Measurements from ENCODE around the gene FAM117B.

FAM117B gene

DNA sequence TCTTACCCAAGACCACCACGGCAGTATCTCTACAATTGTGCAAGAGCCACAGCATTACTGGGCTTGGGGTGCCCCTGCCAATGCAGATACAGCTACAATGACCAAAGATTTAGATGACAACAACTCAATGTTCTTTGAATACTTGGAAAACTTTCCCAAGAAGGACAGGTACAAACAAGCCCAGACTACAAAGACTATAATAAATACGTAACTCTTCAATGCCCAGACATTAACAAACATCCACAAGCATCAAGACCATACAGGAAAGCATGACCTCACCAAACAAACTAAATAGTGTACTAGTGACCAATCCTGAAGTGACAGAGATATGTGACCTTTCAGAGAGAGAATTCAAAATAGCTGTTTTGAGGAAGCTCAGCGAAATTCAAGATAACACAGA, 174.0 kb downstream of the FAM117B start:
- TF ChIP-seq, protein P1, sequence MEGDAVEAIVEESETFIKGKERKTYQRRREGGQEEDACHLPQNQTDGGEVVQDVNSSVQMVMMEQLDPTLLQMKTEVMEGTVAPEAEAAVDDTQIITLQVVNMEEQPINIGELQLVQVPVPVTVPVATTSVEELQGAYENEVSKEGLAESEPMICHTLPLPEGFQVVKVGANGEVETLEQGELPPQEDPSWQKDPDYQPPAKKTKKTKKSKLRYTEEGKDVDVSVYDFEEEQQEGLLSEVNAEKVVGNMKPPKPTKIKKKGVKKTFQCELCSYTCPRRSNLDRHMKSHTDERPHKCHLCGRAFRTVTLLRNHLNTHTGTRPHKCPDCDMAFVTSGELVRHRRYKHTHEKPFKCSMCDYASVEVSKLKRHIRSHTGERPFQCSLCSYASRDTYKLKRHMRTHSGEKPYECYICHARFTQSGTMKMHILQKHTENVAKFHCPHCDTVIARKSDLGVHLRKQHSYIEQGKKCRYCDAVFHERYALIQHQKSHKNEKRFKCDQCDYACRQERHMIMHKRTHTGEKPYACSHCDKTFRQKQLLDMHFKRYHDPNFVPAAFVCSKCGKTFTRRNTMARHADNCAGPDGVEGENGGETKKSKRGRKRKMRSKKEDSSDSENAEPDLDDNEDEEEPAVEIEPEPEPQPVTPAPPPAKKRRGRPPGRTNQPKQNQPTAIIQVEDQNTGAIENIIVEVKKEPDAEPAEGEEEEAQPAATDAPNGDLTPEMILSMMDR (IDR thresholded peaks at IDR 0.05; ENCODE audit: low read depth, low read length, missing control alignments): no peak
- no peak for DNase-seq (ENCODE audit: low read depth)
- in situ Hi-C loops (cut with HindIII; ENCODE audit: low sequenced_read_pairs): no loop called here
- no peak overlapping the region for H3K4me3 ChIP-seq (ENCODE audit: low read depth, low read length)

- in situ Hi-C loops (cut with HindIII; ENCODE audit: low sequenced_read_pairs): no loop called here
- H3K4me3 ChIP-seq (ENCODE audit: low read depth, low read length): no peak overlapping the region
- TF ChIP-seq, protein P1 (IDR thresholded peaks at IDR 0.05; ENCODE audit: low read depth, low read length, missing control alignments): no peak
- DNase-seq (ENCODE audit: low read depth): no peak
Measured at GRCh38 chr2:202813387-202813786, 178.6 kb downstream of the FAM117B start.

DNA sequence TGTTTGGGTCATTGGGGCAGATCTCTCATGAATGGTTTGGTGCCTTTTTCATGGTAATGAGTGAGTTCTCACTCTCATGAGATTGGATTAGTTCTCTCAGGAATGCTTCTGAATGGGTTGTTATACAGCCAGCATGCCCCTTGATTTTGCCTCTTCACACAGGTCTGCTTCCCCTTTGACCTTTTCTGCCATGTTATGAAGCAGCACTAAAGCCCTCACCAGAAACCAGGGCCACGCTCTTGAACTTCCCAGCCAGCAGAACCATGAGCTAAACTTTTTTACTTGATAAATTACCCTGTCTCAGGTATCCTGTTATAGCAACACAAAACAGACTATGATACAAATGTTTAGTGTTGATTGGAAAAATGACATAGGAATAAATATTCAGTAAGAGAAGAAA, 179.5 kb downstream of the FAM117B start:
- TF ChIP-seq, protein P1 (IDR thresholded peaks at IDR 0.05; ENCODE audit: low read depth, low read length, missing control alignments): no peak

DNA sequence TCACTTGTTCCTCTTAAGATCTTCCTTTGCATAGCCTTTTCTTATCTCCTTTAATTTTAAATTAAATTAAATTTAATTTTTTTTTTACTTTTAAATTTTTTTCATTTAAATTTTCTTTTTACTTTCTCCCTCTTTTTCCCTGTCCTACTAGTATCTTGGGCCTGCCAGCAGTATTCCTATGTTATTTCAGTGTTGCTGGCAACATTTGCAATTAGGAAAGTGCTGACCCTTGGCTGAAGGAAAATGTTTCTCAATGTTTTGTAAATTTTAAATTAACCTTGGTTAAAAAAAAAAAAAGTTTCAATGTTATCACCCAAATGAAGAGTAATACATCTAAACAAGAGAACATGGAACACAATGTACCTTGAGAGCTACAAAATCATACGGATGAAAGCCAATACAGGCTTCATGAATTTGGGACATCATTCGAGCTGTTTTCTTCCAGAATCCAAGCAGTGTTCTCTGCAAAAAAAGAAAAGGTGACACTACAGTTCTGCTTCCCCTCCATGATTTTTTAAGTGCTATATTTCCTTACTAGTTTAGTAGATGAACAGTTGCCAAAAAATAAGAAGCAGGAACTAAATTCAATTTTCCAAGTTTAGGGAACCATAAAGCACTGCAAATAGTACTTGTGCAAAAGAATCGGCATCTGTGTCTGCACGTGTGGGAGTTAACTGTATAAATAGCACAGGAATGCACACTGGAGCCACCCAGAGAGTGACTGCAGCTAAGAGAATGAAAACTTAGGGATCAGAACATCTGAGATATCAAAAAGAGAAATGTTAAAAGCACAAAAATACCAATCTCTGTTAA, 181.0 kb downstream of the FAM117B start:
- no peak overlapping the region for H3K4me3 ChIP-seq (ENCODE audit: low read depth, low read length)
- TF ChIP-seq, protein P1 (IDR thresholded peaks at IDR 0.05; ENCODE audit: low read depth, low read length, missing control alignments): no peak
- in situ Hi-C loops (cut with HindIII; ENCODE audit: low sequenced_read_pairs): no loop called here
- no peak for DNase-seq (ENCODE audit: low read depth)

More for the DNA sequence above, 179.5 kb downstream of the FAM117B start:
- no peak overlapping the region for H3K4me3 ChIP-seq (ENCODE audit: low read depth, low read length)
- in situ Hi-C loops (cut with HindIII; ENCODE audit: low sequenced_read_pairs): no loop called here
- DNase-seq (ENCODE audit: low read depth): no peak

DNA sequence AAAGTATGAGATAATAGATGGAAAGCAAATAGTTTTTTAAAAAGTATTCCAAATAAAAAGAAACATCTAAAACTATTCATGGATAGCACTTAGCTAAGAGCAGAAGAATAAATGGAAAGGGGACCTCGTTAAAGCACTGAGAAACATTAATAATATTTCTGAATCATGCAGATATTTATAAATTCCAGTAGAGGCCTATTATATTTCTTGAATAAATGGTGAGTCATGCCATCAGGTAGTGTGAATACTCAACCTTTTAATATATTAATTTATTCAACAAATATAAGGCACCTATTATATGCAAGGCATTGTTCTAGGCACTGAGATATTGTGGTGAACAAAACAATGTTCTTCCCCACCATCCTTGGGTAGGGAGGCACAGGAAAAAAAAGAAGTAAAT, 183.0 kb downstream of the FAM117B start:
- in situ Hi-C loops (cut with HindIII; ENCODE audit: low sequenced_read_pairs): no loop called here
- H3K4me3 ChIP-seq (ENCODE audit: low read depth, low read length): no peak overlapping the region
- TF ChIP-seq, protein P1 (IDR thresholded peaks at IDR 0.05; ENCODE audit: low read depth, low read length, missing control alignments): no peak
- no peak for DNase-seq (ENCODE audit: low read depth)

GRCh38 chr2:202818321-202818720, 183.6 kb downstream of the FAM117B start:
- in situ Hi-C loops (cut with HindIII; ENCODE audit: low sequenced_read_pairs): no loop called here
- no peak overlapping the region for H3K4me3 ChIP-seq (ENCODE audit: low read depth, low read length)
- DNase-seq (ENCODE audit: low read depth): no peak
- TF ChIP-seq, protein P1 (IDR thresholded peaks at IDR 0.05; ENCODE audit: low read depth, low read length, missing control alignments): no peak
